Fibroblast of villous mesenchyme (primary cell): ENCODE results near the gene KCNQ4. TPM values are rescaled to one million over a fixed set of nuclear protein-coding genes. Genes with fewer than 3 reads are reported as not detected.

Experiments used
- DNase-seq: peaks from one replicate; pipeline ENCODE4 v3.0.0-alpha.2; 2010; ENCODE audit warnings: low read depth
- H3K4me3 ChIP-seq: 2 replicates; pipeline ENCODE4 v1.5.1; 2011; ENCODE audit warnings: low read depth, mild to moderate bottlenecking, low read length
- CTCF ChIP-seq: IDR thresholded peaks from 2 replicates; pipeline ENCODE4 v1.5.1; 2012; ENCODE audit warnings: low read depth, mild to moderate bottlenecking, low read length; ENCODE audit not compliant: insufficient read depth
- total RNA-seq: library from RNA; depleted of rRNA; stranded (reverse); fragments of >200 nt; gene quantifications from 2 replicates; pipeline ENCODE4 v1.2.3, GENCODE V29; 2012

KCNQ4 gene
- total RNA-seq, 1 donor = under 0.01 TPM

GRCh38 chr1:40770296-40771070 is 13.1 kb upstream of the KCNQ4 start:
- TF ChIP-seq CTCF = no peak
- H3K4me3 ChIP-seq = no peak overlapping the region
- no peak for DNase-seq

GRCh38 chr1:40772146-40772955 is 11.2 kb upstream of the KCNQ4 start:
- H3K4me3 ChIP-seq = no peak overlapping the region
- no peak for TF ChIP-seq CTCF
- no peak for DNase-seq

- no peak overlapping the region for H3K4me3 ChIP-seq
- no peak for TF ChIP-seq CTCF
- DNase-seq = no peak
Measured at GRCh38 chr1:40773748-40774265, 9.8 kb upstream of the KCNQ4 start.

- no peak overlapping the region for H3K4me3 ChIP-seq
- peak; percentile 21 for DNase-seq
- peak; percentile 83 for TF ChIP-seq CTCF
Measured at GRCh38 chr1:40774266-40774998, 9.2 kb upstream of the KCNQ4 start.

GRCh38 chr1:40776236-40777072 is 7.1 kb upstream of the KCNQ4 start:
- H3K4me3 ChIP-seq = no peak overlapping the region
- no peak for TF ChIP-seq CTCF
- no peak for DNase-seq
